H1 (cell line): ENCODE data around the gene RUBCN. TPM values are rescaled to one million over a fixed set of nuclear protein-coding genes. Genes with fewer than 3 reads are reported as not detected.

Experiments
- CTCF ChIA-PET: fragments of 300-600 bp; sonication (Branson Sonifier 250); formaldehyde crosslinking; loops from one replicate; lab custom pipeline; 2021; ENCODE audit not compliant: partially characterized antibody; lab: Charles Lee
- POLR2A ChIA-PET: fragments of 300-600 bp; sonication (Branson Sonifier 250); formaldehyde crosslinking; loops from one replicate; lab custom pipeline; 2021; ENCODE audit warnings: inconsistent platforms; ENCODE audit not compliant: partially characterized antibody; lab: Charles Lee
- DNase-seq, 2 experiments: peaks; one replicate each; pipeline versions ENCODE4 v3.0.0 to v3.0.0-alpha.2; 2010 to 2022; ENCODE audit warnings: low spot score in 2 of 2, low read depth in 1 of 2, mixed read lengths in 1 of 2
- FAIRE-seq: peaks from 2 replicates; lab custom pipeline; 2011; peaks lifted over from hg19 to GRCh38; lab: Jason Lieb, UNC
- H2AFZ ChIP-seq: 2 replicates; pipeline ENCODE4 v1.8.1; 2012; ENCODE audit warnings: low read length, inconsistent platforms
- H2AK5ac ChIP-seq: 2 replicates; pipeline ENCODE4 v1.6.1; 2013; ENCODE audit warnings: low read depth, low read length
- H2BK120ac ChIP-seq: replicated peaks from 2 replicates; pipeline ENCODE3; 2013; ENCODE audit warnings: low read depth, low read length, inconsistent platforms
- H2BK12ac ChIP-seq: 2 replicates; pipeline ENCODE4 v1.6.1; 2013; ENCODE audit warnings: low read depth, low read length
- H2BK15ac ChIP-seq: 2 replicates; pipeline ENCODE4 v1.6.1; 2013; ENCODE audit warnings: low read length
- H2BK20ac ChIP-seq: 2 replicates; pipeline ENCODE4 v1.6.1; 2013; ENCODE audit warnings: low read length
- H2BK5ac ChIP-seq: 2 replicates; pipeline ENCODE4 v1.6.1; 2013; ENCODE audit warnings: low read depth, low read length
- H3K14ac ChIP-seq: 2 replicates; pipeline ENCODE4 v1.6.1; 2013; ENCODE audit warnings: inconsistent platforms; ENCODE audit not compliant: insufficient read length
- H3K18ac ChIP-seq: 2 replicates; pipeline ENCODE4 v1.6.1; 2013; ENCODE audit warnings: low read length; ENCODE audit errors: extremely low read depth
- H3K23ac ChIP-seq: 2 replicates; pipeline ENCODE4 v1.6.1; 2013; ENCODE audit warnings: inconsistent platforms; ENCODE audit not compliant: insufficient read length
- H3K23me2 ChIP-seq: 2 replicates; pipeline ENCODE4 v1.6.1; 2013; ENCODE audit warnings: low read depth, low read length
- H3K27ac ChIP-seq: 2 replicates; pipeline ENCODE4 v1.6.1; 2011; ENCODE audit warnings: low read depth, low read length, inconsistent platforms
- H3K27me3 ChIP-seq, 4 experiments: replicated peaks in 1 of 4; 1 replicate in 1 of 4; 2 replicates in 3 of 4; pipeline versions ENCODE4 v1.6.1 to v1.8.1; 2011 to 2013; ENCODE audit warnings: low read length in 3 of 4, mild to moderate bottlenecking in 3 of 4, inconsistent platforms in 2 of 4, mixed read lengths in 2 of 4, moderate library complexity in 1 of 4; ENCODE audit not compliant: control insufficient read depth in 3 of 4, insufficient read depth in 3 of 4; ENCODE audit errors: extremely low read depth in 1 of 4
- H3K36me3 ChIP-seq, 4 experiments: 2 replicates each; pipeline versions ENCODE4 v1.6.1 to v1.8.1; 2011 to 2013; ENCODE audit warnings: mild to moderate bottlenecking in 4 of 4, low read length in 3 of 4, moderate library complexity in 2 of 4, control low read depth in 1 of 4, inconsistent platforms in 1 of 4; ENCODE audit not compliant: insufficient read depth in 4 of 4, control insufficient read depth in 2 of 4
- H3K4ac ChIP-seq: replicated peaks from 2 replicates; pipeline ENCODE3; 2013; ENCODE audit warnings: low read length, low read depth, mixed read lengths, inconsistent platforms; ENCODE audit not compliant: insufficient read length
- H3K4me1 ChIP-seq, 4 experiments: replicated peaks in 1 of 4; 1 replicate in 1 of 4; 2 replicates in 3 of 4; pipeline versions ENCODE4 v1.6.1 to v1.8.1; 2011 to 2013; ENCODE audit warnings: low read length in 3 of 4, inconsistent platforms in 2 of 4, mixed read lengths in 1 of 4; ENCODE audit not compliant: insufficient read depth in 4 of 4, control insufficient read depth in 3 of 4
- H3K4me2 ChIP-seq, 2 experiments: 2 replicates each; pipeline versions ENCODE4 v1.6.1 to v1.8.1; 2011 to 2013; ENCODE audit warnings: low read depth in 2 of 2, low read length in 2 of 2, control low read depth in 1 of 2, inconsistent platforms in 1 of 2, mild to moderate bottlenecking in 1 of 2; ENCODE audit not compliant: insufficient read depth in 1 of 2
- H3K4me3 ChIP-seq, 4 experiments: fragments of 200-600, 300-600 bp in 1 of 4; sonication (generic), shearing (Covaris generic), sonication (Bioruptor Twin) in 1 of 4; 2 replicates each; pipeline versions ENCODE4 v1.5.1 to v1.8.1; 2011 to 2016; ENCODE audit warnings: low read length in 4 of 4, low read depth in 3 of 4, control low read depth in 2 of 4, inconsistent platforms in 2 of 4, mild to moderate bottlenecking in 2 of 4, mixed read lengths in 1 of 4, moderate library complexity in 1 of 4; ENCODE audit not compliant: insufficient read depth in 2 of 4; ENCODE audit errors: extremely low read depth in 1 of 4
- H3K56ac ChIP-seq: replicated peaks from 2 replicates; pipeline ENCODE3; 2013; ENCODE audit warnings: low read depth, mild to moderate bottlenecking, mixed read lengths, low read length, inconsistent platforms; ENCODE audit not compliant: insufficient read length
- H3K79me1 ChIP-seq: 2 replicates; pipeline ENCODE4 v1.6.1; 2013; ENCODE audit warnings: low read depth, low read length, control low read depth
- H3K79me2 ChIP-seq, 2 experiments: 2 replicates each; pipeline versions ENCODE4 v1.6.1 to v1.8.1; 2012 to 2013; ENCODE audit warnings: low read length in 2 of 2, mild to moderate bottlenecking in 2 of 2, inconsistent platforms in 1 of 2; ENCODE audit not compliant: insufficient read depth in 2 of 2, control insufficient read depth in 1 of 2
- H3K9ac ChIP-seq, 4 experiments: replicated peaks in 1 of 4; 1 replicate in 1 of 4; 2 replicates in 3 of 4; pipeline versions ENCODE4 v1.6.1 to v1.8.1; 2011 to 2013; ENCODE audit warnings: low read depth in 3 of 4, low read length in 3 of 4, control low read depth in 2 of 4, mild to moderate bottlenecking in 2 of 4, moderate library complexity in 2 of 4, inconsistent platforms in 1 of 4; ENCODE audit errors: extremely low read depth in 1 of 4
- H3K9me3 ChIP-seq, 2 experiments: 2 replicates each; pipeline versions ENCODE4 v1.6.1 to v1.8.1; 2012 to 2013; ENCODE audit warnings: mild to moderate bottlenecking in 2 of 2, moderate library complexity in 2 of 2, control low read depth in 1 of 2, inconsistent platforms in 1 of 2, low read depth in 1 of 2, low read length in 1 of 2, mixed read lengths in 1 of 2; ENCODE audit not compliant: insufficient read depth in 2 of 2
- H4K20me1 ChIP-seq, 2 experiments: replicated peaks in 1 of 2; 2 replicates each; pipeline versions ENCODE3 to v1.8.1; 2011 to 2013; ENCODE audit warnings: inconsistent platforms in 2 of 2, low read length in 2 of 2, mild to moderate bottlenecking in 1 of 2; ENCODE audit not compliant: insufficient read depth in 2 of 2, control insufficient read depth in 1 of 2
- H4K5ac ChIP-seq: 2 replicates; pipeline ENCODE4 v1.6.1; 2013; ENCODE audit warnings: low read length, low read depth, mixed read lengths, inconsistent platforms; ENCODE audit not compliant: insufficient read length
- H4K8ac ChIP-seq: 2 replicates; pipeline ENCODE4 v1.8.0; 2013; ENCODE audit warnings: mild to moderate bottlenecking, moderate library complexity, low read length, inconsistent platforms; ENCODE audit not compliant: insufficient read depth; ENCODE audit errors: extremely low read depth
- H4K91ac ChIP-seq: replicated peaks from 2 replicates; pipeline ENCODE3; 2013; ENCODE audit warnings: low read length, mixed read lengths, inconsistent platforms; ENCODE audit not compliant: insufficient read length
- ASH2L ChIP-seq: fragments of 200-600, 300-600 bp; sonication (generic); IDR thresholded peaks from one replicate; pipeline ENCODE4 v1.7.1; 2017; ENCODE audit warnings: low read length
- CEBPB ChIP-seq: IDR thresholded peaks from 2 replicates; pipeline ENCODE4 v1.6.1; 2012; ENCODE audit warnings: low read depth, low read length
- CHD2 ChIP-seq: IDR thresholded peaks from 2 replicates; pipeline ENCODE4 v1.6.1; 2012; ENCODE audit warnings: low read length, improper control_type of control experiment
- CTBP2 ChIP-seq: IDR thresholded peaks from 2 replicates; pipeline ENCODE4 v1.7.0; 2011; ENCODE audit warnings: borderline replicate concordance, mild to moderate bottlenecking, moderate library complexity, mixed read lengths, low read length; ENCODE audit not compliant: insufficient read depth, insufficient read length
- EZH2 ChIP-seq: fragments of 200-600 bp; sonication (generic); IDR thresholded peaks from 2 replicates; pipeline ENCODE4 v1.7.1; 2012; ENCODE audit warnings: low read depth, mild to moderate bottlenecking, moderate library complexity, low read length, inconsistent platforms; ENCODE audit not compliant: severe bottlenecking
- PHF8 ChIP-seq: fragments of 200-600 bp; sonication (generic); conservative IDR thresholded peaks from 2 replicates; pipeline ENCODE4 v1.7.1; 2012; ENCODE audit warnings: low read depth, mild to moderate bottlenecking, inconsistent platforms, low read length, moderate library complexity
- SAP30 ChIP-seq: fragments of 300-600 bp; sonication (generic); IDR thresholded peaks from 2 replicates; pipeline ENCODE4 v1.7.1; 2012; ENCODE audit warnings: low read length, moderate library complexity, mild to moderate bottlenecking, inconsistent platforms; ENCODE audit not compliant: insufficient read depth, insufficient replicate concordance
- SP2 ChIP-seq: IDR thresholded peaks from 2 replicates; pipeline ENCODE4 v1.6.1; 2012; ENCODE audit warnings: mild to moderate bottlenecking, low read length, inconsistent platforms
- SRF ChIP-seq: IDR thresholded peaks from 2 replicates; pipeline ENCODE4 v1.6.1; 2011; ENCODE audit warnings: mild to moderate bottlenecking, low read depth, low read length, moderate library complexity
- SUZ12 ChIP-seq: fragments of 200-600 bp; sonication (generic); IDR thresholded peaks from 2 replicates; pipeline ENCODE4 v1.6.1; 2012; ENCODE audit warnings: mild to moderate bottlenecking, inconsistent platforms, low read length, moderate library complexity, mixed read lengths
- WGBS, 2 experiments: shearing (Covaris generic) in 1 of 2; methylation state at CpG; one replicate each; pipeline versions ENCODE4 v1.1.6 to v1.1.7; 2013 to 2015; ENCODE audit warnings: low lambda C conversion rate in 2 of 2, mixed read lengths in 2 of 2, inconsistent platforms in 1 of 2, low coverage in 1 of 2, missing lambda C conversion rate in 1 of 2; ENCODE audit not compliant: insufficient replicate concordance in 2 of 2, insufficient coverage in 1 of 2, insufficient read length in 1 of 2; ENCODE audit errors: extremely low coverage in 1 of 2, missing lambda C conversion rate in 1 of 2; 5-methylcytosine and 5-hydroxymethylcytosine counted together
- polyA plus RNA-seq, 7 experiments: library from polyadenylated mRNA; depleted of rRNA in 3 of 7; stranded (reverse) in 5 of 7; unstranded in 2 of 7; fragments of >200 nt in 5 of 7; fragments of 200-250 nt in 2 of 7; gene quantifications; 1 replicate in 5 of 7; 2 replicates in 1 of 7; 4 replicates in 1 of 7; pipeline versions ENCODE4 v1.2.1 to v1.2.3, GENCODE V29; 2011 to 2013; ENCODE audit warnings: missing spikeins in 2 of 7, mixed read lengths in 2 of 7
- total RNA-seq: library from RNA; stranded (reverse); fragmentation: NEBNext Ultra II Directional; extraction: Animal tissue kit (Norgen Biotek cat#: 25700); gene quantifications from 2 replicates; pipeline ENCODE4 v1.2.1, GENCODE V29; 2021
- TF ChIP-seq, protein P1 (sequence below), 3 experiments: IDR thresholded peaks; 1 replicate in 2 of 3; 2 replicates in 1 of 3; pipeline versions ENCODE4 v1.5.1 to v1.6.1; 2011; ENCODE audit warnings: low read length in 3 of 3, mild to moderate bottlenecking in 3 of 3, inconsistent platforms in 2 of 3, low read depth in 1 of 3, moderate library complexity in 1 of 3; ENCODE audit not compliant: insufficient read depth in 1 of 3; ENCODE audit errors: control extremely low read depth in 1 of 3

RUBCN gene
- total and polyA plus RNA-seq, 2 of the 8 experiments (the other 6 are each of a cell fraction or from before 2014, with no cell fraction given) = 9.3 to 21.9 TPM

DNA sequence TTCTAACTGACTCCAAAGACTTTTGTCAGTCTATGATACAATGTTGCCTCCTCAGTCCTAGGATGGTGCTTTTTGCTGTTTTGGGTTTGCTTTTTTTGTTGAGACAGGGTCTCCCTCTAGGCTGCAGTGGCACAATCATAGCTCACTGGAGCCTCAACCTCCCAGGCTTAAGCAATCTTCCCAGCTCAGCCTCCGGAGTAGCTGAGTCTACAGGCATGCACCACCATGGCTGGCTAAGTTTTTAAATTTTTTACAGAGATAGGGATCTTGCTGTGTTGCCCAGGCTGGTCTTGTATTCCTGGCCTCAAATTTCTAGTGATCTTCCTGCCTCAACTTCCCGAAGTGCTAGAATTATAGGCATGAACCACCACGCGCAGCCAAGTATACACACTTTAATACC lies 22.5 kb downstream of the RUBCN start:
- DNase-seq (no peak), FAIRE-seq (no peak)
- Histone ChIP-seq H3K4me2 (no peak overlapping the region), H2BK120ac (no peak overlapping the region), H2BK12ac (no peak overlapping the region), H4K91ac (no peak overlapping the region), H4K5ac (no peak overlapping the region), H4K8ac (no peak overlapping the region), H3K23me2 (no peaks in the 10 kb centered on the region), H3K14ac (no peak overlapping the region), H2AK5ac (no peak overlapping the region), H3K9me3 (no peaks in the 10 kb centered on the region), H2BK15ac (no peak overlapping the region), H3K36me3 (0 out of 8 replicates have a peak, but pooled peaks cover 0 to 3% (median 0%) of the 10 kb centered on the region in 4 experiments), H3K27me3 (no peaks in the 10 kb centered on the region), H2BK20ac (no peak overlapping the region), H3K9ac (no peak overlapping the region), H3K79me1 (no peaks in the 10 kb centered on the region), H3K23ac (no peak overlapping the region), H3K4ac (no peak overlapping the region), H3K56ac (no peak overlapping the region), H2BK5ac (no peak overlapping the region), H3K4me3 (no peak overlapping the region), H3K79me2 (no peaks in the 10 kb centered on the region), H2AFZ (no peak overlapping the region), H3K18ac (no peak overlapping the region), H3K4me1 (peaks cover 0 to 6% (median 3%) of the 10 kb centered on the region in 4 experiments; a peak in 4 of 7 replicates), H3K27ac (no peak overlapping the region), H4K20me1 (no peaks in the 10 kb centered on the region)
- ChIA-PET CTCF (interaction anchor here (1.3 to 1.7 kb wide), 3 partner anchors 28 to 87 kb away, joined by 3 to 4 read pairs (median 4); no protein-coding TSS in a partner anchor), POLR2A (interaction anchor here (1.3 kb wide), 1 partner anchor 271 kb away, joined by 5 read pairs; no protein-coding TSS in a partner anchor)
- WGBS, 2 experiments = 96% methylated on average over 4 of the region's 4 CpGs; no CpG with 5 or more reads in 1 of the 2 experiments
- TF ChIP-seq SRF (no peak), PHF8 (no peak), SAP30 (no peak), ASH2L (no peak), CTBP2 (no peak), SP2 (no peak), EZH2 (no peak), CHD2 (no peak), CEBPB (no peak), SUZ12 (no peak)
- TF ChIP-seq, protein P1, sequence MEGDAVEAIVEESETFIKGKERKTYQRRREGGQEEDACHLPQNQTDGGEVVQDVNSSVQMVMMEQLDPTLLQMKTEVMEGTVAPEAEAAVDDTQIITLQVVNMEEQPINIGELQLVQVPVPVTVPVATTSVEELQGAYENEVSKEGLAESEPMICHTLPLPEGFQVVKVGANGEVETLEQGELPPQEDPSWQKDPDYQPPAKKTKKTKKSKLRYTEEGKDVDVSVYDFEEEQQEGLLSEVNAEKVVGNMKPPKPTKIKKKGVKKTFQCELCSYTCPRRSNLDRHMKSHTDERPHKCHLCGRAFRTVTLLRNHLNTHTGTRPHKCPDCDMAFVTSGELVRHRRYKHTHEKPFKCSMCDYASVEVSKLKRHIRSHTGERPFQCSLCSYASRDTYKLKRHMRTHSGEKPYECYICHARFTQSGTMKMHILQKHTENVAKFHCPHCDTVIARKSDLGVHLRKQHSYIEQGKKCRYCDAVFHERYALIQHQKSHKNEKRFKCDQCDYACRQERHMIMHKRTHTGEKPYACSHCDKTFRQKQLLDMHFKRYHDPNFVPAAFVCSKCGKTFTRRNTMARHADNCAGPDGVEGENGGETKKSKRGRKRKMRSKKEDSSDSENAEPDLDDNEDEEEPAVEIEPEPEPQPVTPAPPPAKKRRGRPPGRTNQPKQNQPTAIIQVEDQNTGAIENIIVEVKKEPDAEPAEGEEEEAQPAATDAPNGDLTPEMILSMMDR (IDR thresholded peaks at IDR 0.05; ENCODE audit: control extremely low read depth in 1 of 3, insufficient read depth in 1 of 3, low read depth in 1 of 3, low read length in 3 of 3) = no peak
